HEK293 (cell line): ENCODE results near the gene PHRF1.
A peak's percentile ranks its signal among the peaks of the same experiment; 100 is the strongest.

ENCODE experiments used
- CTCF ChIA-PET: fragments of 350-600 bp; formaldehyde crosslinking; extraction: SDS; loops from one replicate; lab custom pipeline; 2021; ENCODE audit warnings: antibody characterized with exemption; lab: Yijun Ruan, JAX
- POLR2A ChIA-PET: fragments of 300-600 bp; formaldehyde crosslinking; extraction: SDS; loops from one replicate; lab custom pipeline; 2020; ENCODE audit warnings: antibody characterized with exemption, inconsistent platforms; lab: Yijun Ruan, JAX
- H3K27ac ChIP-seq: fragments of 200-500 bp; sonication (Bioruptor generic); 2 replicates; pipeline ENCODE4 v1.5.1; 2014; ENCODE audit warnings: low read depth, low read length, control low read depth, inconsistent platforms; ENCODE audit errors: extremely low read depth
- H3K36me3 ChIP-seq, 2 experiments: fragments of 200-500 bp in 1 of 2; sonication (Bioruptor generic) in 1 of 2; 1 replicate in 1 of 2; 2 replicates in 1 of 2; pipeline ENCODE4 v1.5.1; 2014 to 2017; ENCODE audit warnings: inconsistent platforms in 2 of 2, low read length in 2 of 2; ENCODE audit not compliant: control insufficient read depth in 2 of 2, insufficient read depth in 1 of 2
- H3K4me1 ChIP-seq: fragments of 200-500 bp; sonication (Bioruptor generic); 2 replicates; pipeline ENCODE4 v1.5.1; 2014; ENCODE audit warnings: mild to moderate bottlenecking, low read length, inconsistent platforms; ENCODE audit not compliant: control insufficient read depth, insufficient read depth
- H3K4me3 ChIP-seq: 2 replicates; pipeline ENCODE4 v1.5.1; 2011; ENCODE audit warnings: low read depth, mild to moderate bottlenecking, control low read depth, low read length, moderate library complexity
- H3K9me3 ChIP-seq: fragments of 200-500 bp; sonication (Bioruptor generic); 2 replicates; pipeline ENCODE4 v1.5.1; 2014; ENCODE audit warnings: low read depth, low read length, inconsistent platforms; ENCODE audit not compliant: control insufficient read depth, insufficient read depth
- EGR2 ChIP-seq: fragments of 450-650 bp; formaldehyde crosslinking; IDR thresholded peaks from 2 replicates; pipeline ENCODE4 v1.5.1; 2016; ENCODE audit warnings: low read depth, missing biosample characterization, missing genetic modification characterization
- GLI4 ChIP-seq: fragments of 450-650 bp; formaldehyde crosslinking; IDR thresholded peaks from 2 replicates; pipeline ENCODE4 v1.5.1; 2016; ENCODE audit warnings: missing biosample characterization, missing genetic modification characterization
- GLIS2 ChIP-seq: fragments of 450-650 bp; formaldehyde crosslinking; IDR thresholded peaks from 2 replicates; pipeline ENCODE4 v1.5.1; 2016; ENCODE audit warnings: missing biosample characterization, missing genetic modification characterization
- RBAK ChIP-seq: fragments of 450-650 bp; formaldehyde crosslinking; IDR thresholded peaks from 2 replicates; pipeline ENCODE4 v1.5.1; 2016; ENCODE audit warnings: missing biosample characterization, missing genetic modification characterization
- ZBTB17 ChIP-seq: fragments of 450-650 bp; formaldehyde crosslinking; IDR thresholded peaks from 2 replicates; pipeline ENCODE4 v1.5.1; 2016; ENCODE audit warnings: missing biosample characterization, missing genetic modification characterization
- ZNF114 ChIP-seq: fragments of 450-650 bp; formaldehyde crosslinking; IDR thresholded peaks from 2 replicates; pipeline ENCODE4 v1.5.0; 2017; ENCODE audit warnings: missing biosample characterization, missing genetic modification characterization
- ZNF16 ChIP-seq: fragments of 450-650 bp; formaldehyde crosslinking; IDR thresholded peaks from 2 replicates; pipeline ENCODE4 v1.5.1; 2016; ENCODE audit warnings: low read depth, missing biosample characterization, missing genetic modification characterization
- ZNF174 ChIP-seq: fragments of 450-650 bp; formaldehyde crosslinking; IDR thresholded peaks from 2 replicates; pipeline ENCODE4 v1.5.0; 2017; ENCODE audit warnings: missing biosample characterization, mild to moderate bottlenecking, missing genetic modification characterization
- ZNF19 ChIP-seq: fragments of 450-650 bp; formaldehyde crosslinking; IDR thresholded peaks from 2 replicates; pipeline ENCODE4; 2016; ENCODE audit warnings: missing biosample characterization, missing genetic modification characterization, low read depth
- ZNF266 ChIP-seq: fragments of 450-650 bp; formaldehyde crosslinking; IDR thresholded peaks from 2 replicates; pipeline ENCODE4 v1.5.1; 2016; ENCODE audit warnings: missing biosample characterization, missing genetic modification characterization, low read depth
- ZNF350 ChIP-seq: fragments of 450-650 bp; formaldehyde crosslinking; IDR thresholded peaks from 2 replicates; pipeline ENCODE4 v1.5.0; 2017; ENCODE audit warnings: missing biosample characterization, mild to moderate bottlenecking, missing genetic modification characterization
- ZNF366 ChIP-seq: fragments of 450-650 bp; formaldehyde crosslinking; conservative IDR thresholded peaks from 2 replicates; pipeline ENCODE4 v1.5.1; 2016; ENCODE audit warnings: missing biosample characterization, missing genetic modification characterization
- ZNF37A ChIP-seq: fragments of 450-650 bp; IDR thresholded peaks from 2 replicates; pipeline ENCODE4 v1.5.1; 2018; ENCODE audit warnings: missing biosample characterization, missing genetic modification characterization
- ZNF423 ChIP-seq: fragments of 450-650 bp; formaldehyde crosslinking; IDR thresholded peaks from 2 replicates; pipeline ENCODE4 v1.5.1; 2016; ENCODE audit warnings: missing biosample characterization, missing genetic modification characterization
- ZNF426 ChIP-seq: fragments of 450-650 bp; formaldehyde crosslinking; IDR thresholded peaks from 2 replicates; pipeline ENCODE4 v1.5.1; 2017; ENCODE audit warnings: missing biosample characterization, missing genetic modification characterization, mild to moderate bottlenecking, inconsistent platforms, moderate library complexity
- ZNF473 ChIP-seq: fragments of 450-650 bp; formaldehyde crosslinking; IDR thresholded peaks from 2 replicates; pipeline ENCODE4 v1.5.1; 2017; ENCODE audit warnings: missing biosample characterization, missing genetic modification characterization
- ZNF555 ChIP-seq: fragments of 450-650 bp; formaldehyde crosslinking; conservative IDR thresholded peaks from 2 replicates; pipeline ENCODE4 v1.5.1; 2017; ENCODE audit warnings: missing biosample characterization, mild to moderate bottlenecking, missing genetic modification characterization, inconsistent platforms
- ZNF600 ChIP-seq: fragments of 450-650 bp; formaldehyde crosslinking; IDR thresholded peaks from 2 replicates; pipeline ENCODE4 v1.5.1; 2016; ENCODE audit warnings: missing biosample characterization, missing genetic modification characterization
- ZNF610 ChIP-seq: fragments of 450-650 bp; formaldehyde crosslinking; IDR thresholded peaks from 2 replicates; pipeline ENCODE4 v1.5.1; 2016; ENCODE audit warnings: missing biosample characterization, missing genetic modification characterization, borderline replicate concordance
- ZNF624 ChIP-seq: fragments of 450-650 bp; formaldehyde crosslinking; IDR thresholded peaks from 2 replicates; pipeline ENCODE4 v1.5.1; 2017; ENCODE audit warnings: missing biosample characterization, missing genetic modification characterization
- ZNF658 ChIP-seq: fragments of 450-650 bp; formaldehyde crosslinking; IDR thresholded peaks from 2 replicates; pipeline ENCODE4; 2016; ENCODE audit warnings: missing biosample characterization, missing genetic modification characterization
- ZNF701 ChIP-seq: fragments of 450-650 bp; formaldehyde crosslinking; IDR thresholded peaks from 2 replicates; pipeline ENCODE4 v1.5.1; 2016; ENCODE audit warnings: missing biosample characterization, missing genetic modification characterization
- ZNF785 ChIP-seq: fragments of 450-650 bp; formaldehyde crosslinking; IDR thresholded peaks from 2 replicates; pipeline ENCODE4 v1.5.1; 2016; ENCODE audit warnings: missing biosample characterization, missing genetic modification characterization
- ZNF791 ChIP-seq: fragments of 450-650 bp; formaldehyde crosslinking; IDR thresholded peaks from 2 replicates; pipeline ENCODE4 v1.5.1; 2016; ENCODE audit warnings: missing biosample characterization, missing genetic modification characterization
- ZXDB ChIP-seq: fragments of 450-650 bp; formaldehyde crosslinking; IDR thresholded peaks from 2 replicates; pipeline ENCODE4 v1.5.1; 2016; ENCODE audit warnings: missing biosample characterization, missing genetic modification characterization
- TF ChIP-seq, protein P1 (sequence below): fragments of 450-650 bp; formaldehyde crosslinking; IDR thresholded peaks from 2 replicates; pipeline ENCODE4 v1.5.1; 2016; ENCODE audit warnings: missing biosample characterization, missing genetic modification characterization
- TF ChIP-seq, protein P2 (sequence below): fragments of 450-650 bp; formaldehyde crosslinking; conservative IDR thresholded peaks from 2 replicates; pipeline ENCODE4 v1.5.1; 2016; ENCODE audit warnings: low read depth, missing biosample characterization, missing genetic modification characterization

The PHRF1 gene

GRCh38 chr11:659532-660085 is 83.3 kb downstream of the PHRF1 start:
- H3K9me3 ChIP-seq: no peaks in the 10 kb centered on the region
- TF ChIP-seq GLI4 (tag by site-specific recombination) (no peak), ZNF16 (no peak), ZNF624 (no peak), EGR2 (tag by site-specific recombination) (no peak), ZNF266 (tag by site-specific recombination) (no peak), ZNF785 (tag by site-specific recombination) (no peak), ZNF37A (tag by site-specific recombination) (no peak), ZNF114 (no peak), ZNF19 (tag by site-specific recombination) (no peak), ZNF174 (tag by site-specific recombination) (no peak)
- TF ChIP-seq, protein P1, sequence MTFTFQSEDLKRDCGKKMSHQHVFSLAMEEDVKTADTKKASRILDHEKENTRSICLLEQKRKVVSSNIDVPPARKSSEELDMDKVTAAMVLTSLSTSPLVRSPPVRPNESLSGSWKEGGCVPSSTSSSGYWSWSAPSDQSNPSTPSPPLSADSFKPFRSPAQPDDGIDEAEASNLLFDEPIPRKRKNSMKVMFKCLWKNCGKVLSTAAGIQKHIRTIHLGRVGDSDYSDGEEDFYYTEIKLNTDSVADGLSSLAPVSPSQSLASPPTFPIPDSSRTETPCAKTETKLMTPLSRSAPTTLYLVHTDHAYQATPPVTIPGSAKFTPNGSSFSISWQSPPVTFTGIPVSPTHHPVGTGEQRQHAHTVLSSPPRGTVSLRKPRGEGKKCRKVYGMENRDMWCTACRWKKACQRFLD (tag by site-specific recombination): no peak
- TF ChIP-seq, all 188 proteins: peak for 0
- ChIA-PET POLR2A (no interaction called here), CTCF (interaction anchor here (0.8 kb wide), 1 partner anchor 23 kb away, joined by 3 read pairs; no protein-coding TSS in a partner anchor)
- Histone ChIP-seq H3K4me3 (no peak overlapping the region), H3K4me1 (no peaks in the 10 kb centered on the region), H3K27ac (no peak overlapping the region), H3K36me3 (peaks cover 8 to 92% of the 10 kb centered on the region in 2 experiments; a peak in 2 of 3 replicates)

DNA sequence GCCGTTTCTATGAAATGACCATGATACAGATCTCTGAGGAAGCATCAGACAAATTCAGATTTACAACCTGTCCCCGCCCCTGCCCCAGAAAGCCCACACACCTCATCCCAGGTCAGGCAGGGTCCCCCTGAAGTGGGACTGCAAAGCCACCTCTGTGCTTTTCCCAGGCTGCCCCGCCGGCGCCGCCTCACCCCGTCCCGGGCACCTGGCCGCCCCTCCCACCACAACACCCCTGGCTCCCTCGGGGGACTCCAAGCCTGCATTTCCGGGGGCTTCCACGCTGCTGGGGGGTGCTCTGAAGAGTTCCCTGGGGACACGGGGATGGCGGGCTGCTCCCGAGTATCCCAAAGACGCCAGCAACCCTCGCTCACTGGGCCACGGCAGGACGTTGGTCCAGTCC is 84.0 kb downstream of the PHRF1 start:
- TF ChIP-seq ZNF658 (tag by site-specific recombination) (no peak), ZNF555 (no peak), ZNF114 (no peak), ZXDB (no peak), ZNF791 (tag by site-specific recombination) (no peak), ZBTB17 (tag by site-specific recombination) (no peak), RBAK (tag by site-specific recombination) (no peak), ZNF610 (tag by site-specific recombination) (no peak), GLIS2 (tag by site-specific recombination) (no peak), ZNF366 (tag by site-specific recombination) (no peak), ZNF473 (tag by site-specific recombination) (no peak), ZNF701 (tag by site-specific recombination) (no peak), ZNF350 (tag by site-specific recombination) (no peak)
- TF ChIP-seq, all 188 proteins: peak for 0
- ChIA-PET CTCF (interaction anchor here (0.8 kb wide), 1 partner anchor 22 kb away, joined by 3 read pairs; no protein-coding TSS in a partner anchor), POLR2A (no interaction called here)
- no peak overlapping the region for H3K27ac ChIP-seq
- no peaks in the 10 kb centered on the region for H3K4me1 ChIP-seq
- no peaks in the 10 kb centered on the region for H3K9me3 ChIP-seq
- H3K36me3 ChIP-seq: peaks cover 8 to 91% of the 10 kb centered on the region in 2 experiments; a peak in 2 of 3 replicates
- no peak overlapping the region for H3K4me3 ChIP-seq

DNA sequence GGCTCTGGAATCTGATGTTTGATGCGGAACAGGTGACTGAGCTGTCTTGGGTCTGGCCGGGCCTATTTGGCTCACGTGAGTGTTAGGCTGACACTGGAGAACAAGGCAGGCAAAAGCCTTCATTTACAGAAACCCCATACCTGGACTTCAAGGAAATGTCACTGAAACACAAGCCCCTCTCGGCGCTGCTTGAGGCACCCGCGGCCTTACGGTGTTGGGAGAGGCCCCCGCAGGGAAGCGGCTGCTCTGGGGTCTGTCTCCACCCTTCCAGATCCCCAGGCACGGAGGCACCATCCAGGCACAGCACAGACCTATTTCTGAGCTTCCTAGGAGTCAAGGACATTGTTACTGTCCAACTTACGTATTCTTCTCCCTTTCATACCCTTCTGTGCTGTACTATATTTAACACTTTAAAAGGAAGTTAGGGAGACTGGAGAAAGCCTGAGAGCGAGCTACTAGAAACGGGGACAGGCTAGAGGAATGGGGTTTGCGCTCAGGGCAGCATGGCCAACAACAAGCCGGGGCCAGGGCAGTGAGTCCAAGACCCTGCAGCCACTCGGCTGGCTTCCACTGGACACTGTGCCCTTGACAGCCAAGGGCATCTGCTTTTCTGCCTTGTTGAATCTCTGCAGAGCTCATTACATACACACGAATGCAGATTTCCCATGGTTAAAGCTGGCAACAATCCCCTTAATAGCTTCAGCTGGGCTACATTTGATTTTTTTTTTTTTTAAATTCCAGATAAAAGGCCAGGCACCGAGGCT is 84.6 kb downstream of the PHRF1 start:
- ChIA-PET POLR2A (no interaction called here), CTCF (interaction anchor here (0.6 to 1.6 kb wide), 4 partner anchors 34 to 255 kb away, joined by 3 to 4 read pairs (median 3); partner anchors contain the start of genes DEAF1 and TMEM80)
- Histone ChIP-seq H3K27ac (no peak overlapping the region), H3K9me3 (no peaks in the 10 kb centered on the region), H3K36me3 (peaks cover 8 to 93% of the 10 kb centered on the region in 2 experiments; a peak in 2 of 3 replicates), H3K4me1 (no peaks in the 10 kb centered on the region), H3K4me3 (no peak overlapping the region)
- TF ChIP-seq, protein P2, sequence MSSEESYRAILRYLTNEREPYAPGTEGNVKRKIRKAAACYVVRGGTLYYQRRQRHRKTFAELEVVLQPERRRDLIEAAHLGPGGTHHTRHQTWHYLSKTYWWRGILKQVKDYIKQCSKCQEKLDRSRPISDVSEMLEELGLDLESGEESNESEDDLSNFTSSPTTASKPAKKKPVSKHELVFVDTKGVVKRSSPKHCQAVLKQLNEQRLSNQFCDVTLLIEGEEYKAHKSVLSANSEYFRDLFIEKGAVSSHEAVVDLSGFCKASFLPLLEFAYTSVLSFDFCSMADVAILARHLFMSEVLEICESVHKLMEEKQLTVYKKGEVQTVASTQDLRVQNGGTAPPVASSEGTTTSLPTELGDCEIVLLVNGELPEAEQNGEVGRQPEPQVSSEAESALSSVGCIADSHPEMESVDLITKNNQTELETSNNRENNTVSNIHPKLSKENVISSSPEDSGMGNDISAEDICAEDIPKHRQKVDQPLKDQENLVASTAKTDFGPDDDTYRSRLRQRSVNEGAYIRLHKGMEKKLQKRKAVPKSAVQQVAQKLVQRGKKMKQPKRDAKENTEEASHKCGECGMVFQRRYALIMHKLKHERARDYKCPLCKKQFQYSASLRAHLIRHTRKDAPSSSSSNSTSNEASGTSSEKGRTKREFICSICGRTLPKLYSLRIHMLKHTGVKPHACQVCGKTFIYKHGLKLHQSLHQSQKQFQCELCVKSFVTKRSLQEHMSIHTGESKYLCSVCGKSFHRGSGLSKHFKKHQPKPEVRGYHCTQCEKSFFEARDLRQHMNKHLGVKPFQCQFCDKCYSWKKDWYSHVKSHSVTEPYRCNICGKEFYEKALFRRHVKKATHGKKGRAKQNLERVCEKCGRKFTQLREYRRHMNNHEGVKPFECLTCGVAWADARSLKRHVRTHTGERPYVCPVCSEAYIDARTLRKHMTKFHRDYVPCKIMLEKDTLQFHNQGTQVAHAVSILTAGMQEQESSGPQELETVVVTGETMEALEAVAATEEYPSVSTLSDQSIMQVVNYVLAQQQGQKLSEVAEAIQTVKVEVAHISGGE (tag by site-specific recombination): no peak
- TF ChIP-seq ZNF423 (tag by site-specific recombination) (no peak), ZNF600 (0 out of 2 replicates have a peak, but pooled peaks have one; percentile 13), ZNF426 (tag by site-specific recombination) (no peak)
